Loucy (cell line): ENCODE data around the gene AKR1D1.

Experiments used
- H2AFZ ChIP-seq: fragments of 200-600 bp; sonication (generic); 2 replicates; pipeline ENCODE4 v1.6.0; 2016; ENCODE audit warnings: antibody characterized with exemption, mild to moderate bottlenecking, low read length, moderate library complexity
- H3F3A ChIP-seq: fragments of 200-600 bp; 2 replicates; pipeline ENCODE4 v1.6.0; 2016; ENCODE audit warnings: antibody characterized with exemption, low read depth, mild to moderate bottlenecking
- H3K27me3 ChIP-seq: fragments of 200-600 bp; sonication (generic); 2 replicates; pipeline ENCODE4 v1.6.1; 2014; ENCODE audit warnings: low read length, mild to moderate bottlenecking; ENCODE audit not compliant: insufficient read depth, poor library complexity, severe bottlenecking
- H3K36me3 ChIP-seq: fragments of 200-600 bp; sonication (generic); 2 replicates; pipeline ENCODE4 v1.6.1; 2016; ENCODE audit warnings: low read length; ENCODE audit not compliant: insufficient read depth
- H3K4me1 ChIP-seq: fragments of 200-600 bp; sonication (generic); 2 replicates; pipeline ENCODE4 v1.5.1; 2014; ENCODE audit warnings: low read length, mild to moderate bottlenecking; ENCODE audit not compliant: insufficient read depth, poor library complexity, severe bottlenecking
- H3K4me2 ChIP-seq: fragments of 200-600 bp; sonication (generic); 2 replicates; pipeline ENCODE4 v1.6.0; 2014; ENCODE audit warnings: antibody characterized with exemption, low read length, low read depth, mild to moderate bottlenecking; ENCODE audit not compliant: poor library complexity, severe bottlenecking
- H3K4me3 ChIP-seq: fragments of 200-600 bp; sonication (generic); 2 replicates; pipeline ENCODE4 v1.5.1; 2014; ENCODE audit warnings: low read length, mild to moderate bottlenecking, mixed read lengths; ENCODE audit not compliant: poor library complexity, severe bottlenecking
- H3K79me2 ChIP-seq: fragments of 200-600 bp; sonication (generic); 2 replicates; pipeline ENCODE4 v1.6.1; 2014; ENCODE audit warnings: low read length; ENCODE audit not compliant: insufficient read depth
- H3K9ac ChIP-seq: fragments of 200-600 bp; sonication (generic); 2 replicates; pipeline ENCODE4 v1.6.0; 2014; ENCODE audit warnings: mild to moderate bottlenecking, low read depth, low read length, moderate library complexity; ENCODE audit not compliant: poor library complexity, severe bottlenecking
- H3K9me2 ChIP-seq: fragments of 200-600 bp; sonication (generic); replicated peaks from 2 replicates; pipeline ENCODE4 v1.6.1; 2016; ENCODE audit warnings: low read depth, low read length, mixed read lengths
- H3K9me3 ChIP-seq: fragments of 200-600 bp; sonication (generic); 2 replicates; pipeline ENCODE4 v1.6.1; 2014; ENCODE audit warnings: mild to moderate bottlenecking, antibody characterized with exemption, low read length, low read depth; ENCODE audit not compliant: insufficient read depth
- H4K20me1 ChIP-seq: fragments of 200-600 bp; sonication (generic); 2 replicates; pipeline ENCODE4 v1.6.0; 2014; ENCODE audit warnings: antibody characterized with exemption, low read length, mild to moderate bottlenecking; ENCODE audit not compliant: insufficient read depth, poor library complexity, severe bottlenecking
- CTCF ChIP-seq: fragments of 200-600 bp; sonication (generic); conservative IDR thresholded peaks from 2 replicates; pipeline ENCODE4 v1.5.1; 2014; ENCODE audit warnings: mild to moderate bottlenecking, antibody characterized with exemption, low read length
- EZH2phosphoT487 ChIP-seq: fragments of 200-600 bp; IDR thresholded peaks from 2 replicates; pipeline ENCODE4 v1.6.1; 2018; ENCODE audit warnings: antibody characterized with exemption, mild to moderate bottlenecking, moderate library complexity, borderline replicate concordance

The AKR1D1 gene

GRCh38 chr7:138079137-138079536, 2.9 kb downstream of the AKR1D1 start:
- Histone ChIP-seq H3K4me1 (no peaks in the 10 kb centered on the region), H3F3A (no peaks in the 10 kb centered on the region), H2AFZ (no peak overlapping the region), H3K27me3 (no peaks in the 10 kb centered on the region), H3K36me3 (no peaks in the 10 kb centered on the region), H3K4me3 (no peak overlapping the region), H3K4me2 (no peak overlapping the region), H3K9me3 (no peaks in the 10 kb centered on the region), H3K79me2 (no peaks in the 10 kb centered on the region), H3K9ac (no peak overlapping the region), H3K9me2 (no peaks in the 10 kb centered on the region), H4K20me1 (no peaks in the 10 kb centered on the region)
- no peak for TF ChIP-seq EZH2phosphoT487
- TF ChIP-seq CTCF, result no peak

GRCh38 chr7:138081868-138082267, 5.6 kb downstream of the AKR1D1 start:
- no peaks in the 10 kb centered on the region for H3K27me3 ChIP-seq
- TF ChIP-seq CTCF (no peak), EZH2phosphoT487 (no peak)
- no peaks in the 10 kb centered on the region for H3K9me2 ChIP-seq
- H3K4me2 ChIP-seq, result no peak overlapping the region
- H3F3A ChIP-seq, result no peaks in the 10 kb centered on the region
- no peaks in the 10 kb centered on the region for H3K4me1 ChIP-seq
- H3K9me3 ChIP-seq, result no peaks in the 10 kb centered on the region
- H3K79me2 ChIP-seq, result no peaks in the 10 kb centered on the region
- H3K4me3 ChIP-seq, result no peak overlapping the region
- H3K9ac ChIP-seq, result no peak overlapping the region
- no peak overlapping the region for H2AFZ ChIP-seq
- no peaks in the 10 kb centered on the region for H3K36me3 ChIP-seq
- H4K20me1 ChIP-seq, result no peaks in the 10 kb centered on the region

GRCh38 chr7:138083859-138084258, 7.6 kb downstream of the AKR1D1 start:
- no peak overlapping the region for H3K4me3 ChIP-seq
- H3K36me3 ChIP-seq, result no peaks in the 10 kb centered on the region
- H2AFZ ChIP-seq, result no peak overlapping the region
- H3F3A ChIP-seq, result no peaks in the 10 kb centered on the region
- H3K79me2 ChIP-seq, result no peaks in the 10 kb centered on the region
- H3K9me2 ChIP-seq, result no peaks in the 10 kb centered on the region
- H4K20me1 ChIP-seq, result no peaks in the 10 kb centered on the region
- H3K27me3 ChIP-seq, result no peaks in the 10 kb centered on the region
- H3K9ac ChIP-seq, result no peak overlapping the region
- TF ChIP-seq CTCF (no peak), EZH2phosphoT487 (no peak)
- H3K4me2 ChIP-seq, result no peak overlapping the region
- H3K9me3 ChIP-seq, result no peaks in the 10 kb centered on the region
- no peaks in the 10 kb centered on the region for H3K4me1 ChIP-seq
